NCI-H2107 treated with DMSO at 0.1 percent for 48 hours (cell line): ENCODE measurements around the gene HRNR.
A peak's percentile ranks its signal among the peaks of the same experiment; 100 is the strongest.

ENCODE experiments used
- DNase-seq: peaks from one replicate; lab custom pipeline; 2025; ENCODE audit not compliant: unreplicated experiment; lab: John Stamatoyannopoulos, UW

Gene HRNR

DNA sequence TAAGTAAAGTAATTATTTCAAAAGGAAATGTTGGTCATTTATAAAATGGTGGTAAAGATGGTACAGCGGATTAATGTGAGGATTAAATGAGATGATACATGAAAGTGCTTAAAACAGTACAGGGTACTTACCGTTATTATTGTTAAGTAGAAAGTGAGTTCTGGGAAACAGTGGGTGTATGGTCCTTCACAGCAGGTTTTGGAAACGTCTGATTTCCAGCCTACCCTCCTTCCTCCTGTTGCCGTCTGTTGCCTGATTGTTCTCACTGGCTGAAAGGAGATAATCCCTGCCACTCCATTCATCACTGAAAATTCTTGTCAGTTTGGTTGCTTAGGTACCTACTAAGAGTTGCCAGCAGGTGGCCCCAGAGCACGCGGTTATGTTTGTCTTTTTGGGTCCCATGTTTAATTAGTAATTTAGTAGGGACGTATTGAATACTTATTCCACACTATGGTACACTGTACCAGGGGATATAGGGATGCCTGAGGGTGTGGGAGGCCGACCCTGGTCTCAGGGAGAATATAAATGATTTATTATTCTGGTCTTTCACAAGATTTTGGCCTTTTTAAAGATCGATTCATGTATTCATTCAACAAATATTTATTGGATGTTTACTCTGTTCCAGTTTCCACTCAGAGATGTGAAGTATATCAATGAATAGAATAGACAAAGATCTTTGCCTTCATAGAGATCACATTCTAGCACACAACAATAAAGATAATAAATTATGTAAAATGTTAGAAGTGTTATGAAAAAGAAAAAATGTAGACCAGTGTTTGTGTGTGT, 34.1 kb downstream of the HRNR start:
- no peak for DNase-seq

- DNase-seq, result no peak
Observed at GRCh38 chr1:152188673-152189591, 35.1 kb downstream of the HRNR start.

- DNase-seq, result no peak
Observed at GRCh38 chr1:152186556-152187285, 37.3 kb downstream of the HRNR start.

GRCh38 chr1:152185544-152186391, 38.2 kb downstream of the HRNR start:
- peak; percentile 41 for DNase-seq

- no peak for DNase-seq
Observed at GRCh38 chr1:152182944-152183361, 41.0 kb downstream of the HRNR start.

DNA sequence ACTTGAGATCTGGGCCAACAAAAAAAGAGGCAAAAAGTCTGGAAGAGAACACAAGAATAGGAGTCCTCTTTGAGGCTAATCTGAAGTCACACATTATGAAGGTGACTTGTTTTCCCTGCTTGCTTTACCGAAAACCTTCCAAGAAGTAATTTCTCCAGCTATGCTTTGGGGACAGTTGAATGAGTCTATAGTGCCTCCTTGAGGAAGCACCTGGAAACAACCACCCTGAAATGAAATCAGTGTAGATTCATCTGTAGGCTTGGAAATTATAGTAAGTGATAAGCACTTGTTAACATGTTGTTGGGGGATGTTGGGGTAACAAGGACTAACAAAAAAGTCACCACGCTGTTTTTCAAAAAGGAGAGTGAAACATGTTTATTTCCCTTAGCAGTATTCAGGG, 41.6 kb downstream of the HRNR start:
- DNase-seq, result no peak

GRCh38 chr1:152179566-152179965, 44.4 kb downstream of the HRNR start:
- DNase-seq, result no peak

GRCh38 chr1:152170287-152170905, 53.6 kb downstream of the HRNR start:
- no peak for DNase-seq

- DNase-seq, result no peak
Observed at GRCh38 chr1:152169366-152170025, 54.5 kb downstream of the HRNR start.

DNA sequence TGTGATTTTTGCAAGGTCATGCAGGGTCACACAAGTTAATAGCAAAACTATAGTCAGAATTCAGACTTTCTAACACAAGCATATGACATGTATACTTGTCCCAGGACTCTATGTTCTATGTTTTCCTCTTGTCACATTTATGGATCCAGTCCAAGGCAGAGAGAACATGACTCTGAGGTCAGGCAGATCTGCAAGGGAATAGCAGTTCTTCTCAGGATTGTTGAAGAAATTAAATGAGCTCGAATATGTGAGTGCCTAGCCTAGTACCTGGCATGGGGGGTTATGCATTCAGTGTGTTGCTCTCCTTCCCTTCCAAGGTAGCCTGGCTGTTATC, 55.5 kb downstream of the HRNR start:
- no peak for DNase-seq

- no peak for DNase-seq
Observed at GRCh38 chr1:152167835-152168534, 56.0 kb downstream of the HRNR start.

- DNase-seq, result no peak
Observed at GRCh38 chr1:152166966-152167365, 57.0 kb downstream of the HRNR start.

DNA sequence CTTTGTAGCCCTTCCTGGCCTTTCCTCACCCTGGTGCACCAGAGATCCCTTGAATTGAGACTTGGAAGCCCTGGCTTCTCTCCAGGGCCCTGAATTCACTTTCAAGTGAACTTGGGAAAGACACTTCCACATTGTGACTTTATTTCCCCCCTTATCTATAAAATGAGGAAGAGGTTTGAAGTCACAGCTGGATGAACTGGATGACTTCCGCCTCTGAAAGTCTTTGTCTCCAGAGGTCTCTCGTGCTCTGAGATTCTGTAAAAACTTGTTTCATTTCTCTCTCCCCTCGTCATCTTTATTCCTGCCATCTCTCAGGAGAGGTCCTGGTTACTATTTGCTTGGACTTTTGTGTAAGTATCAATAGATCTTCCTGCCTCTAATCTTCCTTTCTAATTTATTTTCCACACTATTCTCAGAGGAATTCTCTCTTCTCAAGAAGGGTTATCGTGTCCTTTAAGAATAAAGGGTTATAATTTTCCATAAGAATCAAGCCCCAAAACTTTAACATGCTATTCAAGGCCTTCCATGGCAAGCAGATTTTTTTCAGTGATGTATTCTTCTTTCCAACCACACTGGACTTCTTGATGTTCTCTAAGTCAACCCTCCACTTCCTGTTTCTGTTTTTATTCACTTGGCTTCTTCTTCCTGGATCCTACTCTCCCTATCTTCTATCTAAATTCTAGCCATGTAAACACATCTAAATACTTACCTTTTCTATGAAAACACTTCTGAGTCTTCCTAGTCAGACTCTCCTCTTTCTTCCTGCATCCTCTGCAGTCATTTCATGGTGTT, 58.5 kb downstream of the HRNR start:
- no peak for DNase-seq

DNA sequence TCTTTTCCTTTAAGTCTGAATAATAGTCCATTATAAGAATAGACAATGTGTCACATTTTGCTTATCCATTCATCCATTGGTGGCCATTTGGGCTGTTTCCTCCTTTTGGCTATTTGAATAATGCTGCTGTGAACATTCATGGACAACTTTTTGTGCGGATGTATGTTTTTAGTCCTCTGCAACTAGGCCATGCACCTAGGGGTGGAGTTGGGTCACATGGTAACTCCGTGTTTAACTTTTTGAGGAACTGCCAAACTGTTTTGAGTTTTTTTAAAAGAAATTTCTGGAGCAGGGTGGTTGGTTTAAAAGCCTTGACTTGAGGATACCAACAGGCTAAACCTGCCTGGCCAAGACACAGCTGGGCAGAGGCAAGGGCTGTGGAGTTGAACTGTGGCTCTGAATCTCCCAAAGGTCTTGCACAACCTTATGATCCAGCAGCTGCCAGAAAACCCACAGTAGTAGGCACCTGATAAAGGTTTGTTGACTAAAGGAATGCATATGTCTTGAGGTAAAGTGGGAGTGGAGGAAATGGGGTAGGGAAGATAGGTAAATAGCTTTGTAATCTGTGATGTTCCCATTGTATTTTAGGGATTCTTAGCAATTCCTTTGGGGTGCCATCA, 59.4 kb downstream of the HRNR start:
- DNase-seq, result no peak

- no peak for DNase-seq
Observed at GRCh38 chr1:152162792-152163463, 61.1 kb downstream of the HRNR start.
